NCI-H748 (cell line): ENCODE results near the gene DIAPH2.

Source experiments
- DNase-seq: peaks from one replicate; lab custom pipeline; 2025; ENCODE audit not compliant: unreplicated experiment; lab: John Stamatoyannopoulos, UW

The DIAPH2 gene

DNA sequence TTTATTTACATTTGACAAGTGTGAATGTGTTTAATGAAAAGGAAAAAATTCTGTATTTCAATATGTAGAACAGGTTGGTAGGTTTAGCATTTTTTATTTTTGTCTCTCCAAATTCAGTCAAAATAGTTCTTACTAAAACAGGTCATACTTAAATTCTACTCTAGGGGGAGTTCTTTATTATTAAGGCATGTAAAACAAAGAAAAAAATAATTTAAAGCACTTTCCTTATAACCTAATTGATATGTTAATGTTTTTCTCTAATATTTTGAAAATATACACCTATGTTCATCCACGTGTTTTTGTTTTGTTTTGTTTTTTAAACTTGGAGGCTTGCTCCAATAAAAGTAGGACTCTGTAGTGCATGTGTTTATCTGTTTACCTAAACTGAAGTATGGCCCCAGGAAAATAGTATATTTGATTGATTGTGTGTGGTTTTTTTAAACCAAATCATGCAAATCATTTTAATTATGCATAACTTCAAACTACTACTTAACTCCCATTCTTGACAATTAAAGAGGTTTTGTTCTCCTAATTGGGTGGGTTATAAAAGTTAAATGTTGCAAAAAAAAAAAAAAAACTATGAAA, 761.7 kb downstream of the DIAPH2 start:
- DNase-seq = no peak

DNA sequence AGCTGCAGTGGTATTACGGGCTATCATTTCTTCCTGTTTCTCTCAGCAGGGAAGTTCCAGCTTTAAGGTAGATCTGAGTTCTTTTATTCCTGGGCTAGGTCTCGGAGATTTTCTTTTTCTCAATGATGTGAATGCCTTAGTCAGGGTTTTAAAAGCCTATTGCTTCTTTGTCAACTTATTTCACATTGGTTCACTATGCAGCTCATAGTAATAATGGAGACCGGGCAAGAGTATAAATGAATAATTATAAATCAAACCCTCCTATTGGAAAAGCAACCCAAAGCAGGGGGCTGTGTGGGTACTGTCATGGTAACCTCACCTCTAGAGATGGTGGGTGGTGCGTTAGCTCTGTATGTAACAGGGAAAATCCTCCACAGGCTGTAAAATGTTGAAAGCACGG, 762.7 kb downstream of the DIAPH2 start:
- no peak for DNase-seq

DNA sequence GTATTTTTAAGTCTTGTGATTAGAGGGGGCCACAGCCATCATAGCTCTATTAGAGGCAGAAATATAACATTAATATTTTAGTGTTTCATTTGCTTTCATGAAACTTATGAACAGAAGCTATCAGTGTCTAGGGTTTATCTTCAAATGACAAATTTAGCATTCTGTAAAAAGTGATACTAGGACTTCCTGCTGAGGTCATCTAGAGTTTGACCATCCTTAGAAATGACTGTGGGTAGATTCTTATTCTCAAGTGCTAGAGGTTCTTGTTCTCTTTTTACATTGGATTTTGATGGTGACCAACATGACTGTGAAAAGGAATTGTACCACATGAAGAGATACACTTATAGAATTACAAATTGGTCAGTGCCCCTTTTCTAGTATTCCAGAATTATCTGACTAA, 767.6 kb downstream of the DIAPH2 start:
- DNase-seq = no peak

DNA sequence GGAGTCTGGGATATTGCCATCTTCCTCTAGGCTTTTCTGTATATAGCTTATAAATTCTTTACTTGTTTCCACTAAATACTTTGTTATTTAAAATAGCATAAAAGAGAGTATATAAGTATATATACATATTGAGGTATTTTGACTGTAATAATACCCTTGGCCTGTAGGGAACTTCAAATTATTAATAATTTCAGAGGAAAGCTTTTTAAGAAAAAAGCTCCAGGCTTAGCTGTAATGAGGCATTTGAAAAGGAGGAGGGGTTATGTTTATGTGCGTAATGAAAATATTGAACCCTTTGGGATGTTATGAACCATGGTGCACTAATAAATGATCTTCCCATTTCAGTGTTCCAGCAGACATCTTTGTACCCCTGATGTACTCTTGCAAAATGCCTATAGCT, 777.1 kb downstream of the DIAPH2 start:
- DNase-seq = no peak

DNA sequence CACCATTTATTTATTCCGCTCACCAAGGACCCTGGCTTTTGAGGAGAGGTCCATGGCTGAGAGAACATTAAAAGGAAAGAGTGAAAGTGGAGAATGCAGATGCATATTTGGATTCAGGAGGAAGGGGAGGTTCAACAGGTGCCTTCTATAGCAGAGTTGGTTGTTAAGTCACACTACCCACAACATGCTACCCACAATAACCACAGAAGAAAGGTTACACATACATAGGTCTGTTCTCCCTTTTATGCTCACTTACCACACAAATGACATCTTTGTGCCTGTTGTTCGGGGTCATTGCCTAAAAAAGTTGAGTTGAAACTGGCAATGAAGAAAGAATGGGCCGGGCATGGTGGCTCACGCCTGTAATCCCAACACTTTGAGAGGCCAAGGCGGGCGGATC, 786.4 kb downstream of the DIAPH2 start:
- DNase-seq = no peak

DNA sequence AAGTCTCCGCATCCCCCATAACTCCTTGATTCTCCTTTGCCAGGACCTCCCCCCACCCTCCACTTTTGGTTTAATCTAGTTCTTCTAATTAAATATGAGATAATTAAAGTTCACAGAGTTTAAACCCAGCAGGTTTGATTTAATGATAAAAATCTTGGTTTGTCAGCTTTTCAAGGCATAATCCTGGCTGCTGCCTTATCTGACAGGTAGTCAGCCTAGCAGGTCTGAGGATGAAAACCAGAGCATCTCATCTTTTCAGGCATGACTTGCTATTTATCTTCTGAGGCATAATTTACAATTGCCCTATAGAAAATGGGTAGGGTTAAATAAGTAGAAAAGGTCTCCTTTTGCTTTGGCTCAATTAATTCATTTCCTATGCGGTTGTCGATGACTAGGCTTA, 790.3 kb downstream of the DIAPH2 start:
- no peak for DNase-seq

DNA sequence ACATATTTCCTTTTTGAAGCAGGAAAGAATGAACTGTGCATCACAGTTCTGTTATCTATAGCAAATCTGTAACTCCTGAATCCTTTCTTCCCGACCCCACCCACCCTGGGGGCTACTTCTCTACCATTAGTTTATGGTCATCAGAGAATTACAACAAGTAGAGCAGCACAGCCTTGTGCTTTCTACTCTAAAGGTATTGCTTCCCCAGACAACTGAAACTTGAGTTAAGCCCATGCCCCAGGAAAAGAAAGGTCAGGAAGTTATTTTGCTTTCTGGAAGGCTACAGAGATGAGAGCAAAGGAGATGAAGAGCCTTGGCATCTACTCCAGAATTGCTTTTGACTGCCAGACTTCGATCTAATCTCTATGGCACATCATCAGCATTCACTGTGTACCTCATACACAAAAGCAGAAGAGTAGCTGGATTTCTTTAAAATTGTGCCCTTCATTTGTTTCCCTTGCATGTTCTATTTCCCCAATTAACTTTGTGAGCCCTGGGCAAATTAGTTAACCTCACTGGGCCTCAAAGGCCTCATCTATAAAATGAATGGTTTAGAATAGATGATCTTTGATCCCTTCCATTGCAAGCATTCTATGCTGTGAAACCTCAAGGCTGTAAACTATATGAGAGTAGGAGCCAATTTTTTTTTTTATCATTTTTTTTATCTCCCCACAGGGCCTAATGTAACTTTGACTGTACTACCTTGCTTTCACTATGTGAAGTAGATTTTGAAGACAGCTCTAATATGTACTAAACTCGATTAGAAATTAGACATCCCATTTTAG, 794.7 kb downstream of the DIAPH2 start:
- DNase-seq = no peak

DNA sequence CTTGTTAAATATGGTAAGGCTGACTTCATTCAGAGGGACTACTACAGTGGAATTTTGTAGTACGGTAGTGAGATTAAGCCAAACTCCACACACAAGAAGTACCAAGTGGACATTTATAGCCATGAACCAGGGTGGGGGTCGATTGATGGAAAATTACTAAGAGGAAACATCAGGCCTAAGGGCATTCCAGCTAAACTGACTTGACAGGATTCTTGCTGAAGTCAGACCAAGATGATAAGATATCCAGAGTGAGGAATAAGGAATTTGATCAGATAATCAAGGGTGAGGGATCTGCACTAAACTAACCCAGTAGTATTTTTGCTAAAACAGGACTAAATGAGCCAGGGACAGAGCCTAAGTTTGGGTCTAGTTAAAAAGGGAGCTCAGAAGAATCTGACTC, 796.6 kb downstream of the DIAPH2 start:
- DNase-seq = no peak

DNA sequence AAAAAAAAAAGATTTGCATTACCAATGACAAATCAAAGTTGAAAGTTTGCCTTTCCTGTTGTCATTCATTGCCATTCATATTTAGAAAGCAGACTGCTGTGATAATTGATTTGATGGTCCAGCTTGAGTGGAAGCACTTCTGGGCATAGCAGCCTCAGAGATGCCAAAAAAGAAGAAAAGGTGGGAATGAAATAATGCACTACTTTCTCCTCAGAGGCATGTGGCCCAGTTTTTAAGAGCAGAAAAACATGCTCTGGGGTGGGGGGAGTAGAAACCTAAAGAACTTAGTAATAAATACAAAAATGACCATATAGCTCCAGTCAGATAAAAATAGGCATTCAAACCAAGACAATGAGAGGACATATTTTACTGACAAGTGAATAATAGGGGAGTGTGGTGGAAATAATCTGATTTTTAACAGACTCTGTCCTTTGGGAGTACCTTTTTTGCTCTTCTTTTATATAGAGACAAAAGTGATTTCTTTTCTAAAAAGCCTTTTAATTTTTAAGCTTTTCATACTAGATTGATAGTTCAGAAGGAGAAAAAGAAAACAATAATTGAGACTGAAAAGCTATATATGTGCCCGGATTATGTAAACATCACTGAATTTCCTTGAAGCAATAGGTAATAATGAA, 798.1 kb downstream of the DIAPH2 start:
- peak; percentile 77 for DNase-seq

DNA sequence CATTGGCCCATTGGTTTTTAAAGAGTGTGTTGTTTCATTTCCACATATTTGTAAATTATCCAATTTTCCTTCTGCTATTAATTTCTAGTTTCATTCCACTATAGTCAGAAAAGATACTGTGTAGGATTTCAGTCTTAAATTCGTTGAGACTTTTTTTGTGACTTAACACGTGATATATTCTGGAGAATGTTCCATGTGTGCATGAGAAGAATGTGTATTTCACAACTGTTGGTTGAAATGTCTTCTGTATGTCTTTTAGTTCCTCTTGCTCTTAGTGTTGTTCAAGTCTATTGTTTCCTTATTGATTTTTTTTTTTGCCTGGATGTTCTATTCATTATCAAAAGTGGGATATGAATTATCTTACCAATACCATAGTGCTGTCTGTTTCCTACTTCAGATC, 806.0 kb downstream of the DIAPH2 start:
- DNase-seq = no peak

DNA sequence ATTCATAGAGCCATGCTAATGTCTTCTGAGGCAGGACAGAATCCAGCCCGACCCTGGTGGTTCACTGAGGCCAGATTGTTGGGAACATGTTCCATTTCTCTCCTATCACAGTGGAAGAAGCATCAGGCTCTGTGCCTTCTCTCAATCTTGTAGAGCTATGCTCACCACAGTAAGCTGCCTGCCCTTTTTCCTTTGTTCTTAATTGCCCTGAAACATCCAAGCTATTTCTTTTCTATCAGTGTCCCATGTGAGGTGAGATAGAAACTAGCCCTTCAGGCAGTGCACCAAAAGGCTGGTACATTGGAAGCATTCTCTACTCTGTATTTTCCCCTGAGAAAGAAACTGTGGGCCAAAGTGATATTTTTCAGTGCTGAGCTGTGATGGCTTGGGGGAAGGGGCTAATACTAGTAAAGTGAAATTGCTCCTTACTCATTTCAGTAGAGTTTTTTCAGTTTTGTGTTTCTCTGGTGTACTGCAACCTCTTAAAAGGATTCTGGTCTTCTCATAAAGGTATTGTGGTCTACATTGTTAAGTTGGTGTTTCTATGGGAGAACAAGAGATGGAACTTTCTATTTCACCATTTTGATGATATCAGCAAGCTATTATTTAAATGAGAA, 810.2 kb downstream of the DIAPH2 start:
- DNase-seq = no peak

DNA sequence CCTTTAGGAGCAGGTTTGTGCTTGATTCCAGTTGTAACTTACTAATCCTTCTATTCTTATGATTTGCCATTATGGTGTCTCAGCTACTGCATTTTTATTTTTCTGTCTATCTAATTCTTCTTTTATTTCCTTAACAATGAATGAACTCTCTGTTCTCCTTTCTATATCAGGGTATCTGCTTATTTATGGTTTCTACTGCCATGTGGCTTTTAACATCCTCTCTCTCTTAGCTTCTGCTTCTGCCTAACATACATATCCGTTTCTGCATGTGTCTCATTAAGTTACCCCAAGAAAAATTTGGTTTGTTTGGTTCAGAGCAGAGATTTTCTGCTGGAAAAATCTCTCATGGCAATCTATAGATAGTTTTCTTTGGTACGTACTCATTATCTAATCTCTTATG, 813.5 kb downstream of the DIAPH2 start:
- DNase-seq = no peak

DNA sequence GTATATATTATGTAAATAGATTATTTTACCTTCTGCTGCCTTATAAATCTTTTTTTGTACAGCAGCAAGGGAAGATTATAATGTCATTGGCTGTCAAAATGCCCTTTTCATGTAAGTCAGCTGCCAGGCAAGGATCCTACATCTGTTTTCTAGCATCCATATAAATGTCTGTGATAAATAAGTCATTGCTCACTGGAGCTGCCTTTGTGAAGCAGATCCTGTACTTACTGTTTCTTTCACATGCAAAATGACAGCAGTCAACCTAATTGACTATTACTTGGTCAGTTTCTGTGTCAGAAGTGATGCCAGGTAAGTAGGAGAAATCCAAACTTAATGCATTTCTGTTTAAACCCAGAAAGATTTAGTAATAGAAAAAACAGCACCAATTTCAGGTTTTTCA, 819.8 kb downstream of the DIAPH2 start:
- DNase-seq = no peak

DNA sequence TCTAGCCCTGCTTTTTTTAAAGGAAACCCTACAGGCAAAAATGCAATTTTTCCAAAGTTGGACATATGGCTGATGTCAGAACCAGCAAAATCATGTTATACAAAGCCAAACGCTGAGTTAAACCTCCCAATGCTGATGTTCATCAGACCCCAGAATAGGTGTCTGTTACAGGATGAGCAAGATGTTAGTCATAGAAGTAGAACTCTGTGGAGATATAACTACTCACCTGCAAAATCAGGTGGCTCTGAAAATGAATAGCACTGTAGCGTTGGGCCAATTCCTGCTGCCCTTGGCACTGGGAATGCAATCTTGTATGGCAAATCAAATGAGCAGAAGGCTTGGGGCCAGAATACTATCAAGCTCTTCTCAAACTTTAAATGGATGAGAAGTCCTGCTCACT, 833.1 kb downstream of the DIAPH2 start:
- no peak for DNase-seq

DNA sequence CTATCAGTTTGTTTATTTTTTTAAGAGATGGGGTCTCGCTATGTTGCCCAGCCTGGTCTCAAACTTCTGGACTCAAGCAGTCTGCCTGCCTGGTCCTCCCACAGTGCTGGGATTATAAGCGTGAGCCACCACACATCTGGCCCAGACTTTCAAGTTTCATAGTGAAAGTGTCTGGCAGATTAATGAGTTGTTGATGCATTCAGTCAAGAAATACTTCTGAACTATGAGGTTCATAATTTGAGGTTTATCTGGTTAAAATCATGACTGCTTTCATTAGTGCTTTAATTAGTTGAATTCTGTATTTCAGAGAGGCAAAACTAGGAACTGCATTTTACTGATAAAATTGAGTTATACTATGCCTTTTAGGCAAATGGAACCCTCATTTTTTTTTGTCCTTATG, 837.7 kb downstream of the DIAPH2 start:
- DNase-seq = no peak

DNA sequence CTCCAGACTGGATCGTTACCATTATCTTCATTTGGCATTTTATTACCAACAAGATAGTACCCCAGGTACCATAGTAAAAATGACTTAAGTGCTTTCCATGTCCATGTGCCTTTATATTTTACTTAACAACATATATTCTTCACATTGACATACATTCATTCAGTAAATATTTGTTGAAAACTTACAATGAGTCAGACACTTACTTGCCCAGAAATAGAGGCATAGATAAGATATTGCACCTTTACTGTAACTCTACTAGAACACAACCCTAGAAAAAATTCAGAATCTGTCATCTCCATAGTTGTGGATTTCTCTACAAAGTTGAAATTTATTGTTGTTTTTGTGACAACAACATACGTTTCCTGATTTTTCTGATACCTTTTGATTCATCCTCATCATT, 839.7 kb downstream of the DIAPH2 start:
- no peak for DNase-seq

DNA sequence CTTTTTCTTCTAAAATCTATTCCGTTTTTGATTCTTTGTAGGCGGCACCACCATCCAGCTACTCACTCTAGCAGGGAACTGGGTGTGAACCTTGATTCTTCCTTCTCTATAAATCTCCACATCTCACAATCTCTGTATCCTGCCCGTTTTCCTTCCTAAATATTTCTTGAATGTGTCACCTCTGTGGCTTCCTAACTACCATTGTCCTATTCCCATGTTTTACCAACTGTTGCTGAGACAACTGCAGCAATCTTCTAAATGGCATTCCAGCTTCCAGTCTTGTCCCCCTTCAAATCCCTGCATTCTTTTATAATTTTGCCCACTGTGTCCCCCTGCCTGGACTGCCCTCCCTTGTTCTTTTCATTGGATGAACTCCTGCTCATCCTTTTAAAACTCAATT, 840.4 kb downstream of the DIAPH2 start:
- DNase-seq = no peak

DNA sequence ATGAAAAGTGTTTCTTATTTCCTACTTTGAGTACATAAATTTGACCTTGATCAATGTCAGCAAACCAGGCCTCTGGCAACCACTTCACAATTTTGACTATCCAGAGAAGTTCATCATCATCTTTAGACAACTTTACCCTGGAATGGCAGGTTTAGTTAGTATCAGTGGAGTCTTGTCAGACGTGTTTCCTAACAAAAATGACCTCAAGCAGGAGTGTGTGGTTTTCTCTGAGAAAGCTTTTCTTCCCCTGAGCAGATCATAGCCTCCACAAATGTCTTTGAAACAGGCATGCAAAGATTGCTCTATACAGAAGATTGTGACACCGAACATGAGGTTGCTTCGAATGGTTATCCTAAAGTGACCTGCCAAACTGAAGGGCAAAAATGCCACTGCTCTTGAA, 841.3 kb downstream of the DIAPH2 start:
- DNase-seq = no peak

DNA sequence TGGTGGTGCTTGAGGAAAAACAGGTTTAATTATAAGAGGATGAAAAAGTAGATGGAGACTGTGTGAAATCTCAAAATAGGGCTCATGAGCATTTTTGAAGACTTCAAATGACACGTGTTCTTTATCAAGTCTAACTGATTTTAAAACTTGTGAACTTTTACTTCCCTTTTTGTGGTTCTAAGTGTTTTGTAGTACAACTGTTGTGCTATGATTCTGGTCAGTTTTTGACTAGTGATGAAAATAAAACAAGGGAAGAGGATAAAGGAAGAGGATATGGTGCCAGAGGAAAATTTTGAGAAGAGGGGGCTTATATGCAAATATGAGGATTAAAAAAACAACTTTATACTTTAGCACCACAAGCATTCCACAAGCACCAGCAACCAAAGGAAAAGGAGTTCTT, 843.1 kb downstream of the DIAPH2 start:
- DNase-seq = no peak

DNA sequence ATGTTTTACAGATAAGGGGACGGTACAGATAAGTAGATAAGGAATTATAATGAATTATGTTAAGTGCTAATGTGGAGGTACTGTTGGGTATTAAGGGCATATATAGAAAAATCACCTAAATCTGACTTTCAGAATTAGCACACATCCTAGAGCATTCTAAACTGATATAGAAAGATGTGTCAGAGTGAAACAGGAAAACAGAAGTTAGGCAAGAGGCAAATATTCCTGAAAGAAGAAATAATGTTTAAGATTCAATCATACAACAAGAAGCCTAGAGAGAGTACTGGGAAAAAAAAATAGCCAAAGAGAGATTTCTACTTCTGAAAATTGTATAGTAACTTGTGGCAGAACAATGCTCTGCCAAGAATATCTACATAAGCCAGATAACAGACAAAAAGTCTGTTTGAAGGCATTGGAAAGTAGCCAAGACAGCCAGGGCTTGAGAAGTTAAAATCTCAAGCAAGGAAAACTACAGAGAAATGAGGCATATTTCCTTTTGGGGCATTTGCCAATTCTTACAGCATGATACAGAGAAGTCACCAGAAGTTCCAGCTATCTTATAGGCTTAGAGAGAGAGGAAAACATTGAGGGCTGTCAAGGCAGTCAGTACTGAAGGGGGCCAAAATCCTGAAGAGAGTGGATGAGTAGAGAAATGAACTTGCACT, 845.0 kb downstream of the DIAPH2 start:
- no peak for DNase-seq

DNA sequence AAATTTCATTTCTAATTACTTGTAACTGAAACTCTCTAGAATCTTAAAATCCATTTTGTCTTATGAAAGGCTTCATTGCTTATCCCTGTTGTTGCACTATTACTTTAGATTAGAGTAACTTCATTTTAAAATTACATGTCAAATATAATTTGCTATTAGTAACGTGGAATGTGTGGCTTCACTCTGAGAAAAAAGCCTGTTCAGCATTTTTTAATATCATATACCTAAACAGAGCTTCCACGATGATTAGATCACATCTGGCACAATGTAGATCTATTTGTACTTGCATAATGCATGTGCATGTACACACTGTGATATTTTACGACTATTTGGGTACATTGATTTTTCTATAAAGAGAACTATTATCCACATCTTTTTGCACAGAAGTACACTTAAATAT, 847.2 kb downstream of the DIAPH2 start:
- DNase-seq = no peak

DNA sequence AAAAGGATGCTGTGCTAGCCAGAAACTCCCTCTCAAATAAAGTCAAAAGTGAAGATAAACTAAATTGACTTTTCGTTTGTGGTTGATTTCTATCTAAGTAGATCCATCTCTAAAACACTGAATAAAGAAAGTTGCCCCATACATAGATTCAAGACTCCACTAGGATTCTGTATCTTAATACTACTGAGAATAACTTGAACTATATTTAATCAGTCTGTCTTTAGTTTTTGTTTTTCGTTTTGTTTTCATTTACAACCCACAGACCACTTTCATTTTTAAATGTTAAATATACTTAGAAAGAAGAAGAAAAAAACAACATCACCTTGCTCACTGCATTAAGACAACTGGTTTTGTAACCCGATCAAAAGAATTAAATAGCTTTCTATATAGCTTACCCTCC, 854.1 kb downstream of the DIAPH2 start:
- no peak for DNase-seq
